ENCODE data around the gene BANP.

DNA sequence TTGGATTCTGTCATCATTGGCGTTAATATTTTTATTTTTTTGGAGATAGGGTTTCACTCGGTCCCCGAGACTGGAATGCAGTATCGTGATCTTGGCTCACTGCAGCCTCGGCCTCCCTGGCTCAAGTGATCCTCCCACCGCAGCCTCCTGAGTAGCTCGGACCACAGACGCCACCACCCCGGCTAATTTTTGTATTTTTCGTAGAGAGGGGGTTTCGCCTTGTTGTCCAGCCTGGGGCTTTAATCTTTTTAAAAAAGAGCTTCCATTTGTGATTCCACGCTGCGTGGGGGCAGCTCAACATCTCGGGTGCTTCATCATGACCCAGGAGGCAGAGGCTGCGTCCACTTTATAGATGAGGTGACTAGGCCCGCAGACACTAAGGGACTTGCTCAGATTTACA lies 1.5 kb downstream of the BANP start:
- no peak for TF ChIP-seq EZH2 (IDR thresholded peaks at IDR 0.05; ENCODE audit: low read length, unreplicated experiment)
- TF ChIP-seq, protein P1, sequence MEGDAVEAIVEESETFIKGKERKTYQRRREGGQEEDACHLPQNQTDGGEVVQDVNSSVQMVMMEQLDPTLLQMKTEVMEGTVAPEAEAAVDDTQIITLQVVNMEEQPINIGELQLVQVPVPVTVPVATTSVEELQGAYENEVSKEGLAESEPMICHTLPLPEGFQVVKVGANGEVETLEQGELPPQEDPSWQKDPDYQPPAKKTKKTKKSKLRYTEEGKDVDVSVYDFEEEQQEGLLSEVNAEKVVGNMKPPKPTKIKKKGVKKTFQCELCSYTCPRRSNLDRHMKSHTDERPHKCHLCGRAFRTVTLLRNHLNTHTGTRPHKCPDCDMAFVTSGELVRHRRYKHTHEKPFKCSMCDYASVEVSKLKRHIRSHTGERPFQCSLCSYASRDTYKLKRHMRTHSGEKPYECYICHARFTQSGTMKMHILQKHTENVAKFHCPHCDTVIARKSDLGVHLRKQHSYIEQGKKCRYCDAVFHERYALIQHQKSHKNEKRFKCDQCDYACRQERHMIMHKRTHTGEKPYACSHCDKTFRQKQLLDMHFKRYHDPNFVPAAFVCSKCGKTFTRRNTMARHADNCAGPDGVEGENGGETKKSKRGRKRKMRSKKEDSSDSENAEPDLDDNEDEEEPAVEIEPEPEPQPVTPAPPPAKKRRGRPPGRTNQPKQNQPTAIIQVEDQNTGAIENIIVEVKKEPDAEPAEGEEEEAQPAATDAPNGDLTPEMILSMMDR (conservative IDR thresholded peaks at IDR 0.05; ENCODE audit: low read depth, low read length) = no peak

All from PC-3 (cell line).